HUES64 (cell line): Measurements from ENCODE around the gene MRPL54.
"Not testable (repeated sequence)": the region's sequence is repeated elsewhere in the genome, so short reads cannot be mapped to it uniquely, and the experiment has no call there.

Experiments used
- H3K27ac ChIP-seq: 2 replicates; pipeline ENCODE4 v1.7.0; 2013; ENCODE audit warnings: low read depth, low read length, inconsistent platforms
- H3K27me3 ChIP-seq: 2 replicates; pipeline ENCODE4 v1.6.1; 2013; ENCODE audit warnings: mild to moderate bottlenecking, low read length; ENCODE audit not compliant: insufficient read depth
- H3K36me3 ChIP-seq: 2 replicates; pipeline ENCODE4 v1.6.1; 2013; ENCODE audit warnings: mild to moderate bottlenecking, low read length; ENCODE audit not compliant: insufficient read depth
- H3K4me1 ChIP-seq: 2 replicates; pipeline ENCODE4 v1.6.1; 2013; ENCODE audit warnings: mild to moderate bottlenecking, low read length, moderate library complexity; ENCODE audit not compliant: insufficient read depth
- H3K4me3 ChIP-seq: 2 replicates; pipeline ENCODE4 v1.5.1; 2013; ENCODE audit warnings: mild to moderate bottlenecking, low read length, moderate library complexity
- H3K9ac ChIP-seq: 2 replicates; pipeline ENCODE4 v1.6.1; 2013; ENCODE audit warnings: mild to moderate bottlenecking, low read depth, low read length
- H3K9me3 ChIP-seq: 2 replicates; pipeline ENCODE4 v1.6.1; 2013; ENCODE audit warnings: low read depth, low read length; ENCODE audit not compliant: insufficient read depth
- whole genome bisulfite sequencing: fragments of 150-250, 120-280 bp; methylation state at CpG from one replicate; pipeline ENCODE4 v1.1.7; 2013; ENCODE audit warnings: missing lambda C conversion rate; 5-methylcytosine and 5-hydroxymethylcytosine counted together

MRPL54 gene

DNA sequence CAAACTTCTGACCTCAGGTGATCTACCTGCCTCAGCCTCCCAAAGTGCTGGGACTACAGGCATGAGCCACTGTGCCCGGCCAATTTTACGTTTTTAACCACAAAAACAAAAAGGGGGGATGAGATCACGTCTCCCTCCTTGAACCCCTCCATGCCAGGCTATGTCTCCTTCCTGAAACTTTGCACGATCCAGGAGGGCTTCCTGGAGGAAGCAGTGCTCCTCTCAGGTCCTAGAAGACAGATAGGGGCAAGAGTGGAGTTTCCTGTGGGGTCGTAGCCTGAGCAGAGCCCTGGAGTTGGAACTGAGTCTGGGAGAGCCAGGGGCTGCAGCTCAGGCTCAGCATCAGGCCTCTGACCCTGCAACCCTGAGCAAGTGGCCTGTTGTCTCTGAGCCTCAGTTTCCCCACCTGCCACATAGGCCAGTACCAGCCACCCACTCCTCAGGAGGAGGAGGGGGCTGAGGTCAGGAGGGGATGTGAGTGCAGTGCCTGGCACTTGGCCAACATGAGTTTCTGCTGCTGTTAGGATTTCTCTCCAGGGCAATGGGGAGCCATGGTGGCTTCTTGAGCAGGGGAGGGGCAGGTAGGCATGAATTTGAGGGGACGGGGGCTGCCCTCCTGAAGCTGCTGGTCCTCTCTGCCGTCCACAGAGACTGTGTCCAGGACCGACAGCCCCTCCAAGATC is 17.0 kb upstream of the MRPL54 start:
- Histone ChIP-seq H3K9me3 (no peaks in the 10 kb centered on the region), H3K4me3 (no peak overlapping the region), H3K36me3 (peaks cover 13% of the 10 kb centered on the region), H3K27ac (no peak overlapping the region), H3K9ac (no peak overlapping the region), H3K4me1 (no peaks in the 10 kb centered on the region), H3K27me3 (no peaks in the 10 kb centered on the region)
- 78% methylated on average over 8 of the region's 8 CpGs for WGBS

DNA sequence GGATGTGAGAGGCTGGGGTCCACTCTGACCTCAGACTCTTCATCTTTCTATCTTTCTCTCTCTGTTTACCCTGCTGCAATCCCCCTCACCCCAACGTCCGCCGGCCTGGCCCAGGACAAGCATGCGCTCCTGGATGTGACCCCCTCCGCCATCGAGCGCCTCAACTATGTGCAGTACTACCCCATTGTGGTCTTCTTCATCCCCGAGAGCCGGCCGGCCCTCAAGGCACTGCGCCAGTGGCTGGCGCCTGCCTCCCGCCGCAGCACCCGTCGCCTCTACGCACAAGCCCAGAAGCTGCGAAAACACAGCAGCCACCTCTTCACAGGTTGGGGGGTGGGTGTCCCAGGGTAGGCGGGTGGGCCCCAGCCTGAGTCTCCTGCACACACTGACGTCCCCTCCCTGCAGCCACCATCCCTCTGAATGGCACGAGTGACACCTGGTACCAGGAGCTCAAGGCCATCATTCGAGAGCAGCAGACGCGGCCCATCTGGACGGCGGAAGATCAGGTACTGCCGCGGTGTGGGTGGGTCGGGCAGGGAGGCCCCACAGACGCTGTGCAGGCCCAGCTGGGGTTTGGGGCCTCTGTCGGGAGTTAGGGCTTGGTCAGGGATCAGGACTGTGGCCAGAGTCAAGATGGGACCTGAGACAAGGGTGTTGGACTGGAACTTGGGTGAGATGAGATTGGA is 16.0 kb upstream of the MRPL54 start:
- H3K9me3 ChIP-seq, result no peaks in the 10 kb centered on the region
- no peak overlapping the region for H3K9ac ChIP-seq
- 93% methylated on average over 31 of the region's 31 CpGs for WGBS
- no peak overlapping the region for H3K27ac ChIP-seq
- H3K36me3 ChIP-seq, result peaks cover 19% of the 10 kb centered on the region
- no peak overlapping the region for H3K4me3 ChIP-seq
- H3K4me1 ChIP-seq, result no peaks in the 10 kb centered on the region
- no peaks in the 10 kb centered on the region for H3K27me3 ChIP-seq

DNA sequence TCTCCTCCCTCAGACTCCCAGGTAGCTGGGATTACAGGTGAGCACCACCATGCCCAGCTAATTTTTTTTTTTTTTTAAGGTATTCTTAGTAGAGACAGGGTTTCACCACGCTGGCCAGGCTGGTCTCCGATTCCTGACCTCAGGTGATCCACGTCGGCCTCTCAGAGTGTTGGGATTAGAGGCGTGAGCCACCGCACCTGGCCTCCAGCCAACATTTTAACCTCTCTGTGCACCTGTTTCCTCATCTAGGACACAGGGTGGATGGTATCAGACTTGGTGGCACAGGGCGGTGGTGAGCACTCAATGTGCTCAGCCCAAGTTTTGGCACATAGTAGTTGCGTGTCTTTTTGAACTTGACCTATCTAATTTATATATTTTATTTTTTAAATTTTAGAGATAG is 13.5 kb upstream of the MRPL54 start:
- Histone ChIP-seq H3K27ac (no peak overlapping the region), H3K4me1 (no peaks in the 10 kb centered on the region), H3K27me3 (no peaks in the 10 kb centered on the region), H3K4me3 (no peak overlapping the region), H3K36me3 (peaks cover 19% of the 10 kb centered on the region), H3K9me3 (no peaks in the 10 kb centered on the region), H3K9ac (no peak overlapping the region)
- WGBS, result 98% methylated on average over 7 of the region's 8 CpGs

GRCh38 chr19:3750211-3750610 is 12.3 kb upstream of the MRPL54 start:
- WGBS, result 98% methylated on average over 2 of the region's 2 CpGs
- Histone ChIP-seq H3K9ac (no peak overlapping the region), H3K9me3 (no peaks in the 10 kb centered on the region), H3K27me3 (no peaks in the 10 kb centered on the region), H3K27ac (no peak overlapping the region), H3K4me1 (no peaks in the 10 kb centered on the region), H3K36me3 (peaks cover 19% of the 10 kb centered on the region), H3K4me3 (no peak overlapping the region)

- H3K4me1 ChIP-seq, result no peaks in the 10 kb centered on the region
- no peak overlapping the region for H3K9ac ChIP-seq
- no peak overlapping the region for H3K4me3 ChIP-seq
- no peaks in the 10 kb centered on the region for H3K9me3 ChIP-seq
- H3K36me3 ChIP-seq, result peaks cover 19% of the 10 kb centered on the region
- no peak overlapping the region for H3K27ac ChIP-seq
- 96% methylated on average over 30 of the region's 30 CpGs for whole genome bisulfite sequencing
- H3K27me3 ChIP-seq, result no peaks in the 10 kb centered on the region
These were observed 11.2 kb upstream of the MRPL54 start for GRCh38 chr19:3751236-3751635.

DNA sequence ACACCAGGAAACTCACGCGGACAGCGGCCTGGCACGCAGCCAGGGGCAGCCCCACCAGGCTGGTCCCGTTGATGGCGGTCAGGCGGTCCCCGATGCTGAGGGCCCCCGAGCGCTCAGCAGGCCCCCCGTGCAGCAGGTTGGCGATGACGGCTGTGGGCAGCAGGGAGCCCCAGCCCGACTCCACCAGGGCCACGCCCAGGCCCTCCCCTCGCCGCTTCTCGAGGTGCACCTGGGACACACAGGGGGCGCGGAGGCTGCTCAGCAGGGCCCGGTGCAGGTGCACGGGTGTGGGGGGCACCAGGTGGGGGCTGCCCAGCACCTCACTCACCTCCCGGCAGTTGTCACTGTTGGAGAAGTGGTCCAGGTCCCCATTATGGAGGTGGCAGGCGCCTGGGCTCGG is 10.0 kb upstream of the MRPL54 start:
- Histone ChIP-seq H3K36me3 (peaks cover 24% of the 10 kb centered on the region), H3K9me3 (no peaks in the 10 kb centered on the region), H3K27me3 (no peaks in the 10 kb centered on the region), H3K27ac (no peak overlapping the region), H3K4me1 (no peaks in the 10 kb centered on the region), H3K9ac (no peak overlapping the region), H3K4me3 (no peak overlapping the region)
- WGBS, result 96% methylated on average over 25 of the region's 25 CpGs

DNA sequence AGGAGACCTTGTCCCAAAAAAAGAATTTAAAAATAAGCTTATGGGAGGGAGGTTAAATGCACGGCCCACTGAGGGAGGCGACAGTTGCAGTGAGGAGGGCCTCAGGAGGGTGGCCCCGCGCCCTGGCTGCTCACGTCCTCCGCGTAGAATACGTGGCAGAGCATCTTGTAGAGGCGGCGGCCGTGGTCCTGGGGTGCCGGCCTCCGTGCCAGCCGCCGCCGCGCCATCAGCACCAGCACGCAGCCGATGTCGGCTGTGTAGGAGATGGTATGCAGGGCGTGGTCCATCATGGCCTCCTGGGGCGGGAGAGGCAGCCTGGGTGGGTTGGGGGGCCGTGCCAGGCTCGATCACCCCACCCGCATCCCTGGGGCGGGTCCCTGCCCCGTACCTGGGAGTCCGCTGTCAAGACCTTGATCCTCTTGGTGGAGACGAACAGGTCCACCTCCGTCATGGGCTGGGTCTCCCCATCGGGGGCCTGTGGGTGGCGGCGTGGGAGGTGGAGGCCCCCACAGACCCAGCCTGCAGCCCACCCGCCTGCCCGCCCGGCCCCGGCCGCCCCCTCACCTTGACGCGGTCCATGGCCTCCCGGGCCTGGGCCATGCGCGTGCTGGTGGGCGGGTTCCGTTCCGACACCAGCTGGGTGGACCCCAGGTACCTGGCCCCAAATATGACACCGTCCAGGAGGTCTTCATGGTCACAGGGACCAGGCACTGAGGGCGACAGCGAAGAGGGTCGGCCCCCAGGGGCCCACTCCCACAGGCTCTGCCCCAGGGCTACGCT is 8.7 kb upstream of the MRPL54 start:
- 96% methylated on average over 51 of the region's 51 CpGs for WGBS
- H3K4me1 ChIP-seq, result no peaks in the 10 kb centered on the region
- H3K36me3 ChIP-seq, result peaks cover 28% of the 10 kb centered on the region
- H3K4me3 ChIP-seq, result no peak overlapping the region
- H3K27me3 ChIP-seq, result no peaks in the 10 kb centered on the region
- no peaks in the 10 kb centered on the region for H3K9me3 ChIP-seq
- no peak overlapping the region for H3K27ac ChIP-seq
- no peak overlapping the region for H3K9ac ChIP-seq

- H3K27me3 ChIP-seq, H3K4me3 ChIP-seq, H3K9me3 ChIP-seq, H3K27ac ChIP-seq, H3K9ac ChIP-seq, H3K4me1 ChIP-seq: not testable (repeated sequence)
- 96% methylated on average over 7 of the region's 7 CpGs for WGBS
- H3K36me3 ChIP-seq, result peaks cover 21% of the 10 kb centered on the region
These were observed 4.8 kb upstream of the MRPL54 start for GRCh38 chr19:3757705-3758104.

GRCh38 chr19:3758297-3758696 is 4.2 kb upstream of the MRPL54 start:
- not testable (repeated sequence) for H3K27ac ChIP-seq, H3K27me3 ChIP-seq, H3K9ac ChIP-seq, H3K4me1 ChIP-seq, H3K4me3 ChIP-seq, H3K9me3 ChIP-seq
- peaks cover 21% of the 10 kb centered on the region for H3K36me3 ChIP-seq
- WGBS, result 96% methylated on average over 13 of the region's 13 CpGs

- Histone ChIP-seq H3K4me3 (no peak overlapping the region), H3K27ac (no peak overlapping the region), H3K27me3 (no peaks in the 10 kb centered on the region), H3K9me3 (no peaks in the 10 kb centered on the region), H3K36me3 (peaks cover 21% of the 10 kb centered on the region), H3K4me1 (no peaks in the 10 kb centered on the region), H3K9ac (no peak overlapping the region)
- WGBS, result 94% methylated on average over 19 of the region's 19 CpGs
These were observed 2.8 kb upstream of the MRPL54 start for GRCh38 chr19:3759482-3760254.
